K562 (cell line): ENCODE measurements around the gene MRPL32. TPM values are rescaled to one million over a fixed set of nuclear protein-coding genes. Genes with fewer than 3 reads are reported as not detected.

Experiments
- ATAC-seq: fragments of 200-7000 bp; cut with Tn5 transposase; 3 replicates; pipeline ENCODE4 v1.9.1; 2020; ENCODE audit warnings: moderate library complexity
- BruUV-seq: library from RNA; stranded (reverse); fragments of 400-500 nt; replicated peaks from 2 replicates; lab custom pipeline; 2021; lab: Mats Ljungman, UMichigan
- CTCF ChIA-PET: fragments of 300-600 bp; formaldehyde crosslinking; extraction: SDS; loops from one replicate; lab custom pipeline; 2021; ENCODE audit warnings: low intra/inter-chr PET ratio; lab: Yijun Ruan, JAX
- POLR2A ChIA-PET: fragments of 300-600, 350-650 bp; sonication (Branson Sonifier 250); formaldehyde crosslinking; extraction: SDS; loops from one replicate; lab custom pipeline; 2021; ENCODE audit warnings: antibody characterized with exemption, inconsistent platforms; lab: Yijun Ruan, JAX
- DNase-seq, 4 experiments: peaks; one replicate each; pipeline versions ENCODE4 v3.0.0 to v3.0.0-alpha.2; 2011 to 2018; ENCODE audit warnings: low spot score in 3 of 4, mixed read lengths in 3 of 4; ENCODE audit errors: extremely low read depth in 1 of 4
- FAIRE-seq: peaks from 2 replicates; lab custom pipeline; 2011; peaks lifted over from hg19 to GRCh38; lab: Jason Lieb, UNC
- H2AFZ ChIP-seq: 2 replicates; pipeline ENCODE4 v1.6.0; 2011; ENCODE audit warnings: low read depth, low read length, control low read depth, inconsistent platforms
- H3K27ac ChIP-seq: fragments of 200-600 bp; 3 replicates; pipeline ENCODE4 v1.8.0; 2011; ENCODE audit warnings: low read depth, mild to moderate bottlenecking, control low read depth, inconsistent platforms, low read length, moderate library complexity, mixed read lengths; ENCODE audit errors: extremely low read depth
- H3K27me3 ChIP-seq, 2 experiments: fragments of 300-600 bp in 1 of 2; 2 replicates in 1 of 2; 3 replicates in 1 of 2; pipeline versions ENCODE4 v1.6.0 to v1.8.0; 2011; ENCODE audit warnings: inconsistent platforms in 2 of 2, low read length in 2 of 2, mild to moderate bottlenecking in 1 of 2, mixed read lengths in 1 of 2, moderate library complexity in 1 of 2; ENCODE audit not compliant: control insufficient read depth in 2 of 2, insufficient read depth in 2 of 2
- H3K36me3 ChIP-seq: fragments of 300-600 bp; 3 replicates; pipeline ENCODE4 v1.8.0; 2011; ENCODE audit warnings: mild to moderate bottlenecking, low read length, inconsistent platforms; ENCODE audit not compliant: control insufficient read depth, insufficient read depth
- H3K4me1 ChIP-seq, 2 experiments: fragments of 200-600 bp in 1 of 2; replicated peaks in 1 of 2; 2 replicates in 1 of 2; 3 replicates in 1 of 2; pipeline versions ENCODE4 v1.5.1 to v1.8.0; 2011; ENCODE audit warnings: inconsistent platforms in 2 of 2, low read length in 2 of 2, mild to moderate bottlenecking in 1 of 2, mixed read lengths in 1 of 2, moderate library complexity in 1 of 2; ENCODE audit not compliant: control insufficient read depth in 2 of 2, insufficient read depth in 2 of 2
- H3K4me2 ChIP-seq: 2 replicates; pipeline ENCODE4 v1.6.1; 2011; ENCODE audit warnings: low read length, control low read depth, inconsistent platforms, mixed read lengths; ENCODE audit not compliant: insufficient read depth
- H3K4me3 ChIP-seq: fragments of 200-600 bp; sonication (generic), shearing (Covaris generic); 2 replicates; pipeline ENCODE4 v1.5.1; 2016; ENCODE audit warnings: control low read depth, inconsistent platforms
- H3K79me2 ChIP-seq: fragments of 200-600 bp; 3 replicates; pipeline ENCODE4 v1.8.0; 2011; ENCODE audit warnings: low read length, inconsistent platforms; ENCODE audit not compliant: control insufficient read depth, insufficient read depth
- H3K9ac ChIP-seq, 2 experiments: 2 replicates each; pipeline versions ENCODE4 v1.6.0 to v1.6.1; 2011; ENCODE audit warnings: low read depth in 2 of 2, low read length in 2 of 2, control low read depth in 1 of 2, inconsistent platforms in 1 of 2, mild to moderate bottlenecking in 1 of 2, mixed read lengths in 1 of 2; ENCODE audit not compliant: insufficient read depth in 1 of 2
- H3K9me1 ChIP-seq: one replicate; pipeline ENCODE4 v1.6.0; 2011; ENCODE audit warnings: inconsistent platforms, mild to moderate bottlenecking, low read length, moderate library complexity; ENCODE audit not compliant: control insufficient read depth, insufficient read depth
- H3K9me3 ChIP-seq: replicated peaks from 2 replicates; pipeline ENCODE4 v1.5.1; 2011; ENCODE audit warnings: low read depth, low read length, inconsistent platforms; ENCODE audit not compliant: control insufficient read depth, insufficient read depth
- H4K20me1 ChIP-seq: replicated peaks from 2 replicates; pipeline ENCODE4 v1.6.1; 2011; ENCODE audit warnings: low read length, inconsistent platforms, mixed read lengths; ENCODE audit not compliant: control insufficient read depth, insufficient read depth
- CBFB ChIP-seq: sonication (generic); formaldehyde crosslinking; IDR thresholded peaks from 2 replicates; pipeline ENCODE4 v1.4.0; 2020; ENCODE audit warnings: mild to moderate bottlenecking, missing genetic modification reagents
- CSDE1 ChIP-seq, 2 experiments: fragments of 450-650 bp; IDR thresholded peaks; 2 replicates each; pipeline ENCODE4 v1.6.1; 2016; ENCODE audit warnings: mild to moderate bottlenecking in 1 of 2
- NFIC ChIP-seq: fragments of 450-650 bp; IDR thresholded peaks from 2 replicates; pipeline ENCODE4 v1.6.1; 2017; ENCODE audit warnings: mild to moderate bottlenecking, inconsistent platforms
- SMAD1 ChIP-seq: fragments of 150-350 bp; IDR thresholded peaks from 2 replicates; pipeline ENCODE4 v1.6.1; 2014; ENCODE audit warnings: low read length, low read depth; ENCODE audit not compliant: partially characterized antibody
- SMARCA4 ChIP-seq: fragments of 450-650 bp; IDR thresholded peaks from 2 replicates; pipeline ENCODE4 v1.6.1; 2016
- SMARCC2 ChIP-seq: fragments of 450-650 bp; IDR thresholded peaks from 2 replicates; pipeline ENCODE4 v1.6.1; 2017; ENCODE audit warnings: antibody characterized with exemption, moderate library complexity, mild to moderate bottlenecking, low read depth
- SOX6 ChIP-seq: fragments of 450-650 bp; IDR thresholded peaks from 2 replicates; pipeline ENCODE4 v1.6.1; 2014; ENCODE audit warnings: mild to moderate bottlenecking
- SREBF2 ChIP-seq: sonication (generic); formaldehyde crosslinking; IDR thresholded peaks from 2 replicates; pipeline ENCODE4 v1.4.0; 2020; ENCODE audit warnings: mild to moderate bottlenecking, missing genetic modification reagents
- TAL1 ChIP-seq: fragments of 450-650 bp; IDR thresholded peaks from 2 replicates; pipeline ENCODE4 v1.6.1; 2016; ENCODE audit warnings: mild to moderate bottlenecking
- TCF3 ChIP-seq: sonication (generic); formaldehyde crosslinking; IDR thresholded peaks from 2 replicates; pipeline ENCODE4 v1.4.0; 2020; ENCODE audit warnings: mild to moderate bottlenecking, missing genetic modification reagents
- TOE1 ChIP-seq, 2 experiments: fragments of 450-650 bp in 1 of 2; sonication (generic) in 1 of 2; formaldehyde crosslinking in 1 of 2; IDR thresholded peaks; 2 replicates each; pipeline versions ENCODE4 v1.7.1 to v1.8.0; 2016 to 2022; ENCODE audit warnings: borderline replicate concordance in 2 of 2, mild to moderate bottlenecking in 2 of 2, antibody characterized with exemption in 1 of 2, inconsistent platforms in 1 of 2, low read depth in 1 of 2, missing genetic modification reagents in 1 of 2, moderate library complexity in 1 of 2
- TRIM28 ChIP-seq: fragments of 450-650 bp; IDR thresholded peaks from 2 replicates; pipeline ENCODE4 v1.6.1; 2017
- ZNF146 ChIP-seq: IDR thresholded peaks from one replicate; pipeline ENCODE4 v1.6.1; 2018; ENCODE audit warnings: missing compliant biosample characterization; ENCODE audit not compliant: unreplicated experiment
- ZNF224 ChIP-seq: sonication (generic); formaldehyde crosslinking; IDR thresholded peaks from 2 replicates; pipeline ENCODE4 v1.8.0; 2022; ENCODE audit warnings: mild to moderate bottlenecking, missing genetic modification reagents
- WGBS: fragments of 100-300 bp; shearing (Covaris generic); methylation state at CpG from one replicate; pipeline ENCODE4 v1.1.6; 2016; ENCODE audit warnings: low coverage, mixed read lengths; ENCODE audit not compliant: insufficient coverage; ENCODE audit errors: missing lambda C conversion rate; 5-methylcytosine and 5-hydroxymethylcytosine counted together
- in situ Hi-C: fragments of 300-500 bp; cut with MboI; formaldehyde crosslinking; loops from 4 replicates; pipeline ENCODE4 v1.15.0; 2018; ENCODE audit warnings: inconsistent platforms, mixed read lengths
- intact Hi-C: fragments of 100-400 bp; cut with micrococcal nuclease; formaldehyde crosslinking; loops from 2 replicates; pipeline ENCODE4 v1.14.2; 2022
- polyA plus RNA-seq, 8 experiments: library from polyadenylated mRNA; depleted of rRNA in 4 of 8; stranded (reverse) in 5 of 8; unstranded in 3 of 8; fragments of >200 nt; fragmentation: Nextera tagmentation in 2 of 8; fragmentation: Illumina TruSeq in 1 of 8; extraction: Ambion mirVana in 2 of 8; extraction: Trizol in 1 of 8; gene quantifications; 2 replicates each; pipeline versions ENCODE4 v1.2.1 to v1.2.3, GENCODE V29; 2011 to 2014; ENCODE audit warnings: inconsistent platforms in 1 of 8, missing spikeins in 1 of 8
- total RNA-seq, 7 experiments: library from RNA; depleted of rRNA in 6 of 7; stranded (reverse); fragments of >200 nt in 6 of 7; fragmentation: Illumina TruSeq in 2 of 7; extraction: Trizol in 2 of 7; gene quantifications; 2 replicates each; pipeline versions ENCODE4 v1.2.1 to v1.2.3, GENCODE V29; 2011 to 2021; ENCODE audit warnings: low replicate concordance in 1 of 7
- TF ChIP-seq, protein P1 (sequence below): fragments of 450-650 bp; IDR thresholded peaks from 2 replicates; pipeline ENCODE4 v1.6.1; 2017; ENCODE audit warnings: antibody characterized with exemption, mild to moderate bottlenecking
- TF ChIP-seq, protein P2 (sequence below): sonication (generic); formaldehyde crosslinking; IDR thresholded peaks from 2 replicates; pipeline ENCODE4 v1.8.0; 2022; ENCODE audit warnings: missing genetic modification reagents, mild to moderate bottlenecking, borderline replicate concordance

MRPL32 gene
- total and polyA plus RNA-seq, 9 of the 15 experiments (the other 6 are each of a cell fraction or from before 2014, with no cell fraction given), result 75.5 to 351 (median 138) TPM

DNA sequence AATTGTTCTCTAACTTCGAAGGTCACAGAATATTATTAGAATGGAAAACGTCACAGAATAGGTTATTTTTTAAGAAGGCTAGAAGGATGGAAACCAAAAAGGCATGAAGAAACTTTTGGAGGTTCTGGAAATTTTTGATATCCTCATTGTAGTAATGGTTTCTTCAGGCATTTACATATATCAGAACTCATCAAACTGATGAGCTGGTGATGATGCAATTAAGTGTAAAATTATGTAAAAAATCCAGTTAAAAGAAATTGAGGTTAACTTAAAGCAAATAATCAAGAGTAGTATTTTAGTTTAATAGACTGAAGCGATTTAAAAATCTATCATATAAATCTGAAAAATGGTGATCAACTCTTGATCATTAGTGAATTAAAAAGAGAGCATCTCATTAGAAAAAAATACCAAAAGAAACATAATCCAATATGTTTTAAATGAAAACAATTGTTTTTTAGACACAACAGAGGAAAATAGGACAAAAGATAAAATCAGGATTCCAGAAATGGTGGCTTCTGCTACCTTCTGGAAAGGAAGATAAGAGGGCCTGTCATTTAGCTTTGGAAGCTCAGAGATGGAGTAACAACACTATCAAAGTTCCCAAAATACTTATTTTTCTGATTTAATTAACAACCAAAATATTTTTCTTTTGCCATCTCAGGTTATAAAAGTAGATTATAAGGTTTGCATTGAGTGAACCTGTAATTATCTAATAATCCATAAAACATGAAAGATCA is 10.0 kb upstream of the MRPL32 start (continued):
- 0 out of 2 replicates have a peak, but pooled peaks have one; percentile 48 for TF ChIP-seq SMARCC2
- TF ChIP-seq TAL1, result peak; percentile 67
- peak; percentile 57; the same call in 1 of the 2 replicates for TF ChIP-seq SMARCA4
- TF ChIP-seq TCF3 (CRISPR knock-in tag), result peak; percentile 38; the same call in 1 of the 2 replicates
- no peak for TF ChIP-seq SMAD1
- TF ChIP-seq SOX6, result peak; percentile 74
- TF ChIP-seq CBFB, result no peak

DNA sequence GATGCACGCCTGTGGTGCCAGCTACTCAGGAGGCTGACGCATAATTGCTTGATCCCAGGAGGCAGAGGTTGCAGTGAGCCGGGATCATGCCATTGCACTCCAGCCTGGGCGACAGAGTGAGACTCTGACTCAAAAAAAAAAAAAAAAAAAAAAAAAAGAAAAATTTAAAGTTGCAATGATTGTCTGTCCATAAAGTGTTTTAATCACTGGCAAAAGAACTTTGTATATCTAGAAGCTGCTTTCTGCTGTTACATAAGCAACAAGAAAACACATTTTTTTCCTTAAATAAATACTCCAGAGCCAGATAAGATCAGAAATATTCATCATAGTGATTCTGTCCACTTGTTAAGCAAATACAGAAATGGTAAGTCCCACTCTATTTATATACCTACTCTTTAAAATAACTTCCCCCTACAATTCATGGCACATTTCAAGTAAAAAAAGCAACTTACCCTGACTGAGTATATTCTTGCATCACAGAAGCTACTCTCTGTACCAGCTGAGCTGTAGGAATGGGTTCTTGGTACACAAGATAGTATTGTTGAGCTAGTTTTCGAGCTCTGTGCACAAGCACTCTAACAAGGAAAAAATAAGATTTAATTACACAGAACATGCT is 7.8 kb upstream of the MRPL32 start:
- POLR2A ChIA-PET, result interaction anchor here (0.9 to 2.8 kb wide), 2 partner anchors 8 to 17 kb away, joined by 3 to 10 read pairs; partner anchors contain the start of genes MRPL32 and PSMA2
- Histone ChIP-seq H3K9me3 (no peaks in the 10 kb centered on the region), H3K27me3 (no peaks in the 10 kb centered on the region), H3K79me2 (peaks cover 48% of the 10 kb centered on the region), H3K36me3 (peaks cover 94% of the 10 kb centered on the region), H3K4me3 (no peak overlapping the region), H4K20me1 (peaks cover 4% of the 10 kb centered on the region; the same call in 1 of the 2 replicates), H3K9me1 (no peaks in the 10 kb centered on the region), H3K4me1 (peaks cover 0 to 13% of the 10 kb centered on the region in 2 experiments; a peak in 2 of 5 replicates), H3K4me2 (no peak overlapping the region), H3K27ac (no peak overlapping the region), H2AFZ (no peak overlapping the region), H3K9ac (no peak overlapping the region)
- CTCF ChIA-PET, result no interaction called here
- BruUV-seq, result no TSS peak
- ATAC-seq, result no peak
- in situ Hi-C loops (no loop called here), intact Hi-C loops (no loop called here)
- no peak for DNase-seq
- WGBS, result 94% methylated on average over 5 of the region's 5 CpGs
- FAIRE-seq, result no peak
- TF ChIP-seq SREBF2 (CRISPR knock-in tag) (no peak), TRIM28 (no peak), ZNF146 (CRISPR knock-in tag) (no peak), CSDE1 (IDR thresholded peaks at IDR 0.05) (no peak), NFIC (no peak), TOE1 (IDR thresholded peaks at IDR 0.05; ENCODE audit: borderline replicate concordance) (no peak), TOE1 (CRISPR knock-in tag; IDR thresholded peaks at IDR 0.05; ENCODE audit: borderline replicate concordance, low read depth) (no peak), ZNF224 (CRISPR knock-in tag) (no peak)
- TF ChIP-seq, protein P1, sequence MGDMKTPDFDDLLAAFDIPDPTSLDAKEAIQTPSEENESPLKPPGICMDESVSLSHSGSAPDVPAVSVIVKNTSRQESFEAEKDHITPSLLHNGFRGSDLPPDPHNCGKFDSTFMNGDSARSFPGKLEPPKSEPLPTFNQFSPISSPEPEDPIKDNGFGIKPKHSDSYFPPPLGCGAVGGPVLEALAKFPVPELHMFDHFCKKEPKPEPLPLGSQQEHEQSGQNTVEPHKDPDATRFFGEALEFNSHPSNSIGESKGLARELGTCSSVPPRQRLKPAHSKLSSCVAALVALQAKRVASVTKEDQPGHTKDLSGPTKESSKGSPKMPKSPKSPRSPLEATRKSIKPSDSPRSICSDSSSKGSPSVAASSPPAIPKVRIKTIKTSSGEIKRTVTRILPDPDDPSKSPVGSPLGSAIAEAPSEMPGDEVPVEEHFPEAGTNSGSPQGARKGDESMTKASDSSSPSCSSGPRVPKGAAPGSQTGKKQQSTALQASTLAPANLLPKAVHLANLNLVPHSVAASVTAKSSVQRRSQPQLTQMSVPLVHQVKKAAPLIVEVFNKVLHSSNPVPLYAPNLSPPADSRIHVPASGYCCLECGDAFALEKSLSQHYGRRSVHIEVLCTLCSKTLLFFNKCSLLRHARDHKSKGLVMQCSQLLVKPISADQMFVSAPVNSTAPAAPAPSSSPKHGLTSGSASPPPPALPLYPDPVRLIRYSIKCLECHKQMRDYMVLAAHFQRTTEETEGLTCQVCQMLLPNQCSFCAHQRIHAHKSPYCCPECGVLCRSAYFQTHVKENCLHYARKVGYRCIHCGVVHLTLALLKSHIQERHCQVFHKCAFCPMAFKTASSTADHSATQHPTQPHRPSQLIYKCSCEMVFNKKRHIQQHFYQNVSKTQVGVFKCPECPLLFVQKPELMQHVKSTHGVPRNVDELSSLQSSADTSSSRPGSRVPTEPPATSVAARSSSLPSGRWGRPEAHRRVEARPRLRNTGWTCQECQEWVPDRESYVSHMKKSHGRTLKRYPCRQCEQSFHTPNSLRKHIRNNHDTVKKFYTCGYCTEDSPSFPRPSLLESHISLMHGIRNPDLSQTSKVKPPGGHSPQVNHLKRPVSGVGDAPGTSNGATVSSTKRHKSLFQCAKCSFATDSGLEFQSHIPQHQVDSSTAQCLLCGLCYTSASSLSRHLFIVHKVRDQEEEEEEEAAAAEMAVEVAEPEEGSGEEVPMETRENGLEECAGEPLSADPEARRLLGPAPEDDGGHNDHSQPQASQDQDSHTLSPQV, result no peak
- TF ChIP-seq, protein P2, sequence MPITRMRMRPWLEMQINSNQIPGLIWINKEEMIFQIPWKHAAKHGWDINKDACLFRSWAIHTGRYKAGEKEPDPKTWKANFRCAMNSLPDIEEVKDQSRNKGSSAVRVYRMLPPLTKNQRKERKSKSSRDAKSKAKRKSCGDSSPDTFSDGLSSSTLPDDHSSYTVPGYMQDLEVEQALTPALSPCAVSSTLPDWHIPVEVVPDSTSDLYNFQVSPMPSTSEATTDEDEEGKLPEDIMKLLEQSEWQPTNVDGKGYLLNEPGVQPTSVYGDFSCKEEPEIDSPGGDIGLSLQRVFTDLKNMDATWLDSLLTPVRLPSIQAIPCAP (CRISPR knock-in tag), result no peak
